NT2/D1 (cell line): ENCODE measurements around the gene ADGRE1.

Source experiments
- DNase-seq: peaks from one replicate; pipeline ENCODE4 v3.0.0-alpha.2; 2011; ENCODE audit warnings: low read depth, low spot score
- H3K27me3 ChIP-seq: 2 replicates; pipeline ENCODE4 v1.6.0; 2011; ENCODE audit warnings: mild to moderate bottlenecking; ENCODE audit not compliant: insufficient read length, insufficient read depth
- H3K36me3 ChIP-seq: 2 replicates; pipeline ENCODE4 v1.6.1; 2011; ENCODE audit warnings: mild to moderate bottlenecking, low read length, mixed read lengths; ENCODE audit not compliant: insufficient read depth, insufficient read length
- H3K4me1 ChIP-seq: 2 replicates; pipeline ENCODE4 v1.5.1; 2011; ENCODE audit not compliant: insufficient read depth, insufficient read length
- H3K4me3 ChIP-seq: 2 replicates; pipeline ENCODE4 v1.5.1; 2011; ENCODE audit warnings: low read depth; ENCODE audit not compliant: insufficient read length
- H3K9ac ChIP-seq: 2 replicates; pipeline ENCODE4 v1.6.0; 2011; ENCODE audit warnings: low read depth; ENCODE audit not compliant: insufficient read length
- H3K9me3 ChIP-seq: 2 replicates; pipeline ENCODE4 v1.5.1; 2011; ENCODE audit warnings: mild to moderate bottlenecking, low read length; ENCODE audit not compliant: insufficient read depth
- SUZ12 ChIP-seq: IDR thresholded peaks from 2 replicates; pipeline ENCODE4 v1.6.1; 2011; ENCODE audit not compliant: insufficient read length, insufficient read depth; ENCODE audit errors: extremely low read depth
- YY1 ChIP-seq: IDR thresholded peaks from 2 replicates; pipeline ENCODE4 v1.6.1; 2011; ENCODE audit not compliant: insufficient read length, insufficient read depth
- ZNF274 ChIP-seq: IDR thresholded peaks from 2 replicates; pipeline ENCODE4 v1.6.1; 2011; ENCODE audit warnings: mild to moderate bottlenecking, low read depth, low read length

Gene ADGRE1

DNA sequence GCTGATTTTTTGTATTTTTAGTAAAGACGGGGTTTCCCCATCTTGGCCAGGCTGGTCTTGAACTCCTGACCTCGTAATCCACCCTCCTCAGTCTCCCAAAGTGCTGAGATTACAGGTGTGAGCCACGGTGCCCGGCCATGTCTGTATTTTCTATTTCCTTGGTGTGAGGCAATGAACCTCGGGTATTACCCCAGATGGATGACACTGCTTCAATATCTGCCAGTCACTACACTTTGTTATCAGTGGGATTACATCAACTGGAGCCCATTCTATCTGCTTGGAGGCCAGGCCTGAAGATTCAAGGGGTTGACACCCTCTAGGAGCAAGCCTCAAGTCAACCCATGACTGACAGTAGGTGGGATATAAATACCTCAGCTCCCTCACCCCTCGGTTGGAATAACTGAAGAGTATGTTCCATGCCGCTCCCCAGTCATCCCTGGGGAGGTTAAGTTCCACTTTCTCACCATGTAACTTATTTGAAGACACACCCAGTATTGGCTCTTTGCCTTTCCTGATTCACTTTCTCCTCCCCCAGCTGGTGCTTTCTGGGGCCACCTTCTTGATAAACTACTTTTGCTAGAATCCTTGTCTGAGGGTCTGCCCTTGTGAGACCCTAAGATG lies 992 bp upstream of the ADGRE1 start:
- DNase-seq = no peak
- H3K27me3 ChIP-seq = no peaks in the 10 kb centered on the region
- H3K9me3 ChIP-seq = no peaks in the 10 kb centered on the region
- H3K36me3 ChIP-seq = no peaks in the 10 kb centered on the region
- no peak overlapping the region for H3K4me3 ChIP-seq
- TF ChIP-seq ZNF274 = no peak
- no peak for TF ChIP-seq YY1
- no peak for TF ChIP-seq SUZ12
- H3K4me1 ChIP-seq = no peaks in the 10 kb centered on the region
- H3K9ac ChIP-seq = no peak overlapping the region

DNA sequence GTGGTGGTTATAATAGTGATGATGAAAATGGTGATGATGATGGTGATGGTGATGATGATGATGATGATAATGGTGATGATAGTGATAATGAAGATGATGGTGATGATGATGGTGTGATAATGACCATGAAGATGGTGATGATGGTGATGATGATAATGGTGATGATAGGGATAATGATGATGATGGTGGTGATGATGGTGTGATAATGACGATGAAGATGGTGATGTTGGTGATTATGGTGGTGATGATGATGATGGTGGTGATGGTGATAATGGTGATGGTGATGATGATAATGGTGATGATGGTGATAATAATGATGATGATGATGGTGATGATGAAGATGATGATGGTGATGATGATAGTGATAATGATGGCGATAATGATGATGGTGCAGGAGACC lies 1.6 kb downstream of the ADGRE1 start:
- Histone ChIP-seq H3K36me3 (no peaks in the 10 kb centered on the region), H3K4me3 (no peak overlapping the region), H3K4me1 (no peaks in the 10 kb centered on the region), H3K9me3 (no peaks in the 10 kb centered on the region), H3K9ac (no peak overlapping the region), H3K27me3 (no peaks in the 10 kb centered on the region)
- DNase-seq = no peak
- TF ChIP-seq SUZ12 (no peak), ZNF274 (no peak), YY1 (no peak)

DNA sequence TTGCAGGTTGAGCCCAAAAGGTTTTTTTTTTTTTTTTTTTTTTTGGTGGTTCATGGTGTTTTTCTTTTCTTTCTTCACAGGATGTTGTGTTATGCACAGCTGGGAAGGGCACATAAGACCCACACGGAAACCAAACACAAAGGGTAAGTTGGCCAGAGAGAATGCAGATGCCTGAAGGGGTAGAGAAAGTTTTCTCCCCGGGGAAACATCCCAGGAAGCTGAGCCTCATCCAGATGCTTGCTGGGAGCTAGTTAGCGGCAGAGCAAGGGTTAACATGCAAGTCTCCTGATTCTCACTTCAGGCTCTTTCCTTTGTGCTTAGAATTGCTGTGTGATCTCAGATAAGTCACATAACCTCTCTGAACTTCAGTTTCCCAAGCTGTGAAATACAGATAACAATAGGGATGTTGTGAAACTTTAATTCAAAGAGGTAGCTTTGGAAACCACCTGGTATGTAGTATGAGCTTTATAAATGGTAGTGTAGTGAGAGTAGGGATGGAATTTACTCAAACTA lies 3.1 kb downstream of the ADGRE1 start:
- TF ChIP-seq SUZ12 = no peak
- no peak for TF ChIP-seq ZNF274
- TF ChIP-seq YY1 = no peak
- no peaks in the 10 kb centered on the region for H3K4me1 ChIP-seq
- no peak overlapping the region for H3K9ac ChIP-seq
- H3K27me3 ChIP-seq = no peaks in the 10 kb centered on the region
- H3K9me3 ChIP-seq = peaks cover 8% of the 10 kb centered on the region; the same call in 1 of the 2 replicates
- no peak for DNase-seq
- H3K36me3 ChIP-seq = no peaks in the 10 kb centered on the region
- no peak overlapping the region for H3K4me3 ChIP-seq

DNA sequence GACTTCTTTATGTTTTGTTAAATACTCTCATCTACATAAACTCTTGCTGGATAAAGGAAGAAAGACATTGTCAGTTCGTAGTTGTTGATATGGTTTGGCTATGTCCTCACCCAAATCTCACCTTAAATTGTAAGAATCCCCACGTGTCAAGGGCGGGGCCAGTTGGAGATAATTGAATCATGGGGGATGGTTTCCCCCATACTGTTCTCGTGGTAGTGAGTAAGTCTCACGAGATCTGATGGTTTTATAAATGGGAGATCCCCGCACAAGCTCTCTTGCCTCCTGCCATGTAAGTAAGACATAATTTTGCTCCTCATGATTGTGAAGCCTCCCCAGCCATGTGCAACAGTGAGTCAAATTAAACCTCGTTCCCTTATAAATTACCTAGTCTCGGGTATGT lies 3.6 kb downstream of the ADGRE1 start:
- no peaks in the 10 kb centered on the region for H3K27me3 ChIP-seq
- DNase-seq = no peak
- TF ChIP-seq YY1 = no peak
- TF ChIP-seq SUZ12 = no peak
- no peak for TF ChIP-seq ZNF274
- no peak overlapping the region for H3K9ac ChIP-seq
- no peaks in the 10 kb centered on the region for H3K4me1 ChIP-seq
- no peak overlapping the region for H3K4me3 ChIP-seq
- H3K9me3 ChIP-seq = peaks cover 8% of the 10 kb centered on the region; the same call in 1 of the 2 replicates
- no peaks in the 10 kb centered on the region for H3K36me3 ChIP-seq

DNA sequence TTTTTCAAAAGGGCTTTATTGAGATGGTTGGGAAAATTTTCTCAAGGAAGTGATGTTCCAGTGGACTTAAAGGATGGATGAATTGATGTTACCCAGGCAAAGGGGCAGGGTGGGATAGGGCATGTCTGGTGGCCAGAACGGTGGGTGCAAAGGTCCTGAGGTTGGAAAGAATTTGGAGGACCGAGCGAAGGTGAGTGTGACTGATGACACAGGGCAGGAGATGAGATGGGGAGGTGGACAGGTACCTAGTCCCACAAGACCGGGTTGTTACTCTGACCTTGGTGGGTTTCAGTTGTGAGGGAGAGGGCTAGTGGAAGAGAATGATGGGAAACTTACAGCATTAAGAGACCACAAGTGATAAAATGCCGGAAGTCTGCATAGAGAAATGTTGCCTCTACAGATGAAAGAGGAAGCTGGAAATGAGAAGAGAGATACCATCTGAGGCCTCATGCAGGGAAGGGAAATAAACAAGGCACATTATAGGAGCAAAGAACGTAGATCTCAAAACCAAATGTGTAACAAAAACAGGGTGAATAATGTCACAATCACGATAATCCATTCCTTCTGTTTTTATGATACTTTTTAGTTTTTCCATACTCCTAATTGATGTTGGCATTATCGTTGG lies 4.5 kb downstream of the ADGRE1 start:
- H3K9me3 ChIP-seq = peaks cover 8% of the 10 kb centered on the region; the same call in 1 of the 2 replicates
- H3K27me3 ChIP-seq = no peaks in the 10 kb centered on the region
- H3K4me3 ChIP-seq = no peak overlapping the region
- no peak overlapping the region for H3K9ac ChIP-seq
- H3K4me1 ChIP-seq = no peaks in the 10 kb centered on the region
- TF ChIP-seq YY1 (no peak), ZNF274 (no peak), SUZ12 (no peak)
- no peak for DNase-seq
- no peaks in the 10 kb centered on the region for H3K36me3 ChIP-seq

DNA sequence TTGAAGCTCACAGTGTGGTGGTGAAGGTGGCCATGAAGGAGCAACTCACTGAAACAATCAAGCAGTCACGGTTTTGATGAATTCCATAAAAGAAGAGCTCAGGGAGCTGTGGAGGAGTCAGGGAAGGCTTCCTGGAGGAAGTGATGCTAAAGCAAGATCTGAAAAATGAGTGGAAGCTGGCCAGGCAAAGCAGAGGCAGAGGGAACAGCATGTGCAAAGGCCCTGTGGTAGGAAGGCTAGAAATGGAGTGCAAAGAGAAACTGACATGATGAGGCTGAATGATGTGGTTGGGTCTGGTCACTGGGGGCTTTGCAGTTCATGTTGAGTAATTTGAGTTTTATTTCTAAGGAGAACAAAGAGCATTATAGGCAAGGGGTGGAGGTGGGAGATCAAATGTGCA lies 6.9 kb downstream of the ADGRE1 start:
- H3K36me3 ChIP-seq = no peaks in the 10 kb centered on the region
- DNase-seq = no peak
- no peak for TF ChIP-seq ZNF274
- TF ChIP-seq YY1 = no peak
- no peak for TF ChIP-seq SUZ12
- peaks cover 8% of the 10 kb centered on the region; the same call in 1 of the 2 replicates for H3K9me3 ChIP-seq
- H3K27me3 ChIP-seq = no peaks in the 10 kb centered on the region
- H3K4me1 ChIP-seq = no peaks in the 10 kb centered on the region
- no peak overlapping the region for H3K4me3 ChIP-seq
- H3K9ac ChIP-seq = no peak overlapping the region

DNA sequence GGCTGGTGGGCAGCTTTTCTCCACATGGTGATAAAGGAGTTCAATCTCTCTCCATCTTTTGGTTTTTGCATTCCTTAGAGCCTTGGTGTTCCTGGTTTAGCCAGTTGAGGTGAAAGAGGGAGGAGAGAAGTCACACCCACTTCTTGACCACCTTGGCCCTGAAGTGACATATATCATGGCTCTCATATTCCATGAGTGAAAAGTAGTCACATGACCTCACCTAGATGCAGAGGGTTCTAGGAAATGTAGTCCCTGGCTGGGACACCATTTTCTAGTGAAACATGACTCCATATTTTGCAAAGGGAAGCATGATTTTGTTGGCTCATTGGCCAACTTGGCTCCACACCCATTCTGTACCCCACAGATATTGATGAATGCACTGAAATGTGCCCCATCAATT lies 16.1 kb downstream of the ADGRE1 start:
- no peak overlapping the region for H3K4me3 ChIP-seq
- no peaks in the 10 kb centered on the region for H3K27me3 ChIP-seq
- H3K9ac ChIP-seq = no peak overlapping the region
- TF ChIP-seq YY1 (no peak), ZNF274 (no peak), SUZ12 (no peak)
- no peaks in the 10 kb centered on the region for H3K4me1 ChIP-seq
- no peaks in the 10 kb centered on the region for H3K36me3 ChIP-seq
- DNase-seq = no peak
- peaks cover 34% of the 10 kb centered on the region; the same call in 1 of the 2 replicates for H3K9me3 ChIP-seq
